PC-9 (cell line): Measurements from ENCODE around the gene SAMD13. TPM values are rescaled to one million over a fixed set of nuclear protein-coding genes. Genes with fewer than 3 reads are reported as not detected.
A peak's percentile ranks its signal among the peaks of the same experiment; 100 is the strongest.

Experiments
- BruUV-seq: library from RNA; stranded (reverse); fragments of 400-500 nt; replicated peaks from 2 replicates; lab custom pipeline; 2021; lab: Mats Ljungman, UMichigan
- CTCF ChIA-PET: fragments of 300-600 bp; sonication (Branson Sonifier 250); formaldehyde crosslinking; loops from one replicate; lab custom pipeline; 2022; ENCODE audit warnings: antibody characterized with exemption; lab: Charles Lee
- POLR2A ChIA-PET: fragments of 300-600 bp; sonication (Branson Sonifier 250); formaldehyde crosslinking; loops from one replicate; lab custom pipeline; 2022; ENCODE audit warnings: antibody characterized with exemption; ENCODE audit not compliant: unreplicated experiment; lab: Charles Lee
- DNase-seq, 2 experiments: peaks; one replicate each; pipeline versions ENCODE4 v3.0.0 to v3.0.0-alpha.2; 2015 to 2022; ENCODE audit warnings: mixed read lengths in 1 of 2
- H2AFZ ChIP-seq: fragments of 200-600 bp; sonication (generic); 2 replicates; pipeline ENCODE4 v1.8.1; 2017; ENCODE audit warnings: antibody characterized with exemption
- H3F3A ChIP-seq: fragments of 200-600 bp; sonication (generic); 2 replicates; pipeline ENCODE4 v1.8.1; 2017; ENCODE audit warnings: antibody characterized with exemption, mild to moderate bottlenecking, low read depth; ENCODE audit not compliant: insufficient read depth
- H3K27ac ChIP-seq: fragments of 200-600 bp; sonication (generic); 2 replicates; pipeline ENCODE4 v1.6.1; 2016; ENCODE audit warnings: mixed run types
- H3K27me3 ChIP-seq: fragments of 200-600 bp; sonication (generic); 2 replicates; pipeline ENCODE4 v1.6.1; 2016; ENCODE audit warnings: low read depth, mixed run types; ENCODE audit not compliant: insufficient read depth
- H3K36me3 ChIP-seq: fragments of 200-600 bp; sonication (generic); 2 replicates; pipeline ENCODE4 v1.6.1; 2016; ENCODE audit warnings: low read depth, mixed run types
- H3K4me1 ChIP-seq: fragments of 200-600 bp; sonication (generic); replicated peaks from 2 replicates; pipeline ENCODE4 v1.6.1; 2016; ENCODE audit warnings: mixed run types; ENCODE audit not compliant: insufficient read depth
- H3K4me2 ChIP-seq: fragments of 200-600 bp; sonication (generic); 2 replicates; pipeline ENCODE4 v1.6.1; 2017; ENCODE audit warnings: mixed run types
- H3K4me3 ChIP-seq: fragments of 200-600 bp; sonication (generic); 2 replicates; pipeline ENCODE4 v1.6.1; 2016; ENCODE audit warnings: mixed run types
- H3K79me2 ChIP-seq: fragments of 200-600 bp; sonication (generic); 2 replicates; pipeline ENCODE4 v1.6.1; 2017; ENCODE audit warnings: low read depth, mixed run types
- H3K9me2 ChIP-seq: fragments of 200-600 bp; sonication (generic); 2 replicates; pipeline ENCODE4 v1.8.1; 2017; ENCODE audit warnings: mild to moderate bottlenecking; ENCODE audit not compliant: insufficient read depth
- H3K9me3 ChIP-seq: fragments of 200-600 bp; sonication (generic); 2 replicates; pipeline ENCODE4 v1.8.1; 2016; ENCODE audit warnings: low read depth; ENCODE audit not compliant: insufficient read depth
- H4K20me1 ChIP-seq: fragments of 200-600 bp; sonication (generic); 2 replicates; pipeline ENCODE4 v1.8.1; 2017; ENCODE audit not compliant: insufficient read depth
- EZH2 ChIP-seq: fragments of 200-600 bp; sonication (generic); IDR thresholded peaks from 2 replicates; pipeline ENCODE4 v1.8.0; 2017; ENCODE audit warnings: antibody characterized with exemption, low read depth
- intact Hi-C: fragments of 100-400 bp; cut with micrococcal nuclease; formaldehyde crosslinking; loops from one replicate; pipeline ENCODE4 v1.10.0; 2022; ENCODE audit not compliant: unreplicated experiment
- total RNA-seq: library from RNA; stranded (reverse); gene quantifications from 2 replicates; pipeline ENCODE4 v1.2.3, GENCODE V29; 2021
- TF ChIP-seq, protein P1 (sequence below): fragments of 200-600 bp; sonication (generic); conservative IDR thresholded peaks from 2 replicates; pipeline ENCODE4 v1.6.1; 2017; ENCODE audit warnings: mixed run types, antibody characterized with exemption, mild to moderate bottlenecking, moderate library complexity

SAMD13 gene
- total RNA-seq, 1 experiment from 2014 or later = 2.5 TPM

DNA sequence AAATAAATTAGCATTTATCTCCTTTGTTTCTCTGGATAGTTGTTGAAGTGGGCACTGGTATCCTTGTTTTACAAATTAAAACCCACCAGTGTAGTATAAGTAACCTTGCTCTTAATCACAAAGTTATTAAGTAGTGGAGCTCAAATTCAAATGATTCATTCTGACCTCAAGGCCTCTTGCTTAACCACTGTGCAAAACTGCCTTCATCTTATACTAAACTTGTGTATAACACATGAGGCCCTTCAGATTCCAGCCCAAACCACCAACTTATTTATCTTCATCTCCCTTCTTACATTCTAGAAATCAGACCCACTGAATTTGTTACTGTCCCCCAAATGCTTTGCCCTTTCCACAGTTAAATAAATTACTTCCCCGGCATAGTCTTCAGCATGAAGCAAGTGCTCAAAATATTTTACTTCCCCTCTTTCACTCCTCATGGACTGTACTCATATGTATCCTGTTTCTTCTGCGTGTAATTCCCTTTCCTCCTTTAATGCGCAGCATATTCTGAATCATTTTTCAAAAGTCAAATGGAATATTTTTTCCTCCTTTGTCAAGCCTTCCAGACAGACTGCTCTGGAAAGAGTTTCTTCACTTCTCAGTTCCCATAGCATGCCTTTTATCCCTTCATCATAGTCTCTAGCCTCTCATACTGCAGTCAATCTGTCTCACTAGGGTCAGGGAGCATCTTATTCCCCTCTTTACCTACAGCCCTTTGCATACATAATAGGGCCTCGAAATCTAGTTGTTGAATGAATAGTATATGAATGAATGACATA, 77.8 kb downstream of the SAMD13 start:
- Histone ChIP-seq H3K4me3 (no peak overlapping the region), H3K27me3 (no peaks in the 10 kb centered on the region), H2AFZ (no peak overlapping the region), H3K4me2 (peak overlapping the region; percentile 5; the same call in 1 of the 2 replicates), H3K27ac (no peak overlapping the region), H3K9me2 (no peaks in the 10 kb centered on the region), H3K36me3 (no peaks in the 10 kb centered on the region; the same call in 1 of the 2 replicates), H3K9me3 (peaks cover 5% of the 10 kb centered on the region), H3K4me1 (peaks cover 34% of the 10 kb centered on the region), H3K79me2 (no peaks in the 10 kb centered on the region), H4K20me1 (no peaks in the 10 kb centered on the region), H3F3A (peaks cover 18% of the 10 kb centered on the region)
- intact Hi-C loops = no loop called here
- CTCF ChIA-PET = no interaction called here
- BruUV-seq = no TSS peak
- POLR2A ChIA-PET = interaction anchor here (0.5 kb wide), 1 partner anchor 217 kb away, joined by 4 read pairs; no protein-coding TSS in a partner anchor
- DNase-seq = peak in 1 of 2 experiments; percentile 58
- TF ChIP-seq, protein P1, sequence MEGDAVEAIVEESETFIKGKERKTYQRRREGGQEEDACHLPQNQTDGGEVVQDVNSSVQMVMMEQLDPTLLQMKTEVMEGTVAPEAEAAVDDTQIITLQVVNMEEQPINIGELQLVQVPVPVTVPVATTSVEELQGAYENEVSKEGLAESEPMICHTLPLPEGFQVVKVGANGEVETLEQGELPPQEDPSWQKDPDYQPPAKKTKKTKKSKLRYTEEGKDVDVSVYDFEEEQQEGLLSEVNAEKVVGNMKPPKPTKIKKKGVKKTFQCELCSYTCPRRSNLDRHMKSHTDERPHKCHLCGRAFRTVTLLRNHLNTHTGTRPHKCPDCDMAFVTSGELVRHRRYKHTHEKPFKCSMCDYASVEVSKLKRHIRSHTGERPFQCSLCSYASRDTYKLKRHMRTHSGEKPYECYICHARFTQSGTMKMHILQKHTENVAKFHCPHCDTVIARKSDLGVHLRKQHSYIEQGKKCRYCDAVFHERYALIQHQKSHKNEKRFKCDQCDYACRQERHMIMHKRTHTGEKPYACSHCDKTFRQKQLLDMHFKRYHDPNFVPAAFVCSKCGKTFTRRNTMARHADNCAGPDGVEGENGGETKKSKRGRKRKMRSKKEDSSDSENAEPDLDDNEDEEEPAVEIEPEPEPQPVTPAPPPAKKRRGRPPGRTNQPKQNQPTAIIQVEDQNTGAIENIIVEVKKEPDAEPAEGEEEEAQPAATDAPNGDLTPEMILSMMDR = no peak
- no peak for TF ChIP-seq EZH2

DNA sequence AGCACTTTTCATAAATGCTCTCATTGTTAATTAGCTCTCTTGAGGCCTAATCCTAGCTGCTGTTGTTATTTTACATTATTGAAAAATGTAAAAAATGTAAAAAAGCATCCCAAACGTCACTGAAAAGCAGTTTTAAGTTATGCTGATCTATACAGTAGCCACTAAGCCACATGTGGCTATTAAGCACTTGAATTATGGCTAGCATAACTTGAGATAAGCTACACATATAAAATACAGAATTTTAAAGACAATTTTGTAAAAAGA, 78.3 kb downstream of the SAMD13 start:
- no peak for DNase-seq
- intact Hi-C loops = no loop called here
- H3K9me3 ChIP-seq = peaks cover 5% of the 10 kb centered on the region
- no peak for TF ChIP-seq EZH2
- TF ChIP-seq, protein P1 = no peak
- no peaks in the 10 kb centered on the region for H3K27me3 ChIP-seq
- ChIA-PET CTCF (no interaction called here), POLR2A (interaction anchor here (0.5 kb wide), 1 partner anchor 218 kb away, joined by 4 read pairs; no protein-coding TSS in a partner anchor)
- no peaks in the 10 kb centered on the region for H3K79me2 ChIP-seq
- BruUV-seq = no TSS peak
- H4K20me1 ChIP-seq = no peaks in the 10 kb centered on the region
- H3K36me3 ChIP-seq = no peaks in the 10 kb centered on the region; the same call in 1 of the 2 replicates
- no peak overlapping the region for H3K4me3 ChIP-seq
- peaks cover 18% of the 10 kb centered on the region for H3F3A ChIP-seq
- H3K4me1 ChIP-seq = peaks cover 34% of the 10 kb centered on the region
- no peak overlapping the region for H3K27ac ChIP-seq
- H3K4me2 ChIP-seq = no peak overlapping the region; the same call in 1 of the 2 replicates
- no peaks in the 10 kb centered on the region for H3K9me2 ChIP-seq
- no peak overlapping the region for H2AFZ ChIP-seq

DNA sequence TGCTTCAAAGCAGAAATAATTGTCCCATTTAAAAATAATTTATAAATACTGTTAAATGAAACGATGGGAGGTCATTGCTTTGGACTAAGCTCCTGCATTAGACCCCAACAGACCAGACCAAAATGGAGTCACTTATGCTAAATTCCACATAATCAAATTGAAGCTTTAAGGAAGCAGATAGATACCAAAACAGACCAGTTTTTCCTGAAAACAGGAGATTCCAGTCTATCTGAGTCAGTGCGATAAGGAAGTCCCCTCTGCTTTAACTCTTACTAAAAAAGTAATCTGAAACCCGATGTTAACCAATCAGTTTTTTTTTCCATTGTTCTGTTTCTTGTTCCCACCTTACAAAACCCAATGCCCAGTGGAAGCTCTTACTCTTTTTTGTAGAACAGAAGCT, 80.6 kb downstream of the SAMD13 start:
- ChIA-PET CTCF (interaction anchor here (0.6 kb wide), 1 partner anchor 81 kb away, joined by 3 read pairs; the partner anchor contains the start of gene SAMD13), POLR2A (no interaction called here)
- intact Hi-C loops = no loop called here
- H3K4me1 ChIP-seq = peaks cover 37% of the 10 kb centered on the region
- peak overlapping the region; percentile 50; the same call in 1 of the 2 replicates for H2AFZ ChIP-seq
- H3K36me3 ChIP-seq = no peaks in the 10 kb centered on the region; the same call in 1 of the 2 replicates
- no peak overlapping the region for H3K4me3 ChIP-seq
- H3K27ac ChIP-seq = peak overlapping the region; percentile 75
- peak; percentile 5 to 98 for DNase-seq
- H3K79me2 ChIP-seq = no peaks in the 10 kb centered on the region
- H3K9me3 ChIP-seq = peaks cover 5% of the 10 kb centered on the region
- peaks cover 18% of the 10 kb centered on the region for H3F3A ChIP-seq
- TF ChIP-seq, protein P1 = no peak
- no peak for TF ChIP-seq EZH2
- H3K9me2 ChIP-seq = no peaks in the 10 kb centered on the region
- no peaks in the 10 kb centered on the region for H4K20me1 ChIP-seq
- H3K27me3 ChIP-seq = no peaks in the 10 kb centered on the region
- peak overlapping the region; percentile 14 for H3K4me2 ChIP-seq
- no TSS peak for BruUV-seq
